MCF 10A (cell line): ENCODE data around the gene MTMR3. TPM values are rescaled to one million over a fixed set of nuclear protein-coding genes. Genes with fewer than 3 reads are reported as not detected.

ENCODE experiments used
- BruUV-seq: library from RNA; stranded (reverse); fragments of 400-500 nt; replicated peaks from 2 replicates; lab custom pipeline; 2021; lab: Mats Ljungman, UMichigan
- CTCF ChIA-PET: fragments of 300-600 bp; sonication (Branson Sonifier 250); formaldehyde crosslinking; extraction: SDS; loops from one replicate; lab custom pipeline; 2021; ENCODE audit warnings: antibody characterized with exemption, inconsistent platforms; lab: Yijun Ruan, JAX
- POLR2A ChIA-PET: fragments of 300-600, 350-650 bp; sonication (Branson Sonifier 250); formaldehyde crosslinking; extraction: SDS; loops from one replicate; lab custom pipeline; 2020; ENCODE audit warnings: antibody characterized with exemption, inconsistent platforms; lab: Yijun Ruan, JAX
- DNase-seq: peaks from one replicate; pipeline ENCODE4 v3.0.0-alpha.2; 2018; ENCODE audit not compliant: unreplicated experiment
- H3K27ac Mint-ChIP-seq: one replicate; pipeline ENCODE4 v1.8.0; 2022; ENCODE audit warnings: mild to moderate bottlenecking, low read depth, mixed read lengths; ENCODE audit not compliant: unreplicated experiment
- H3K27me3 Mint-ChIP-seq: one replicate; pipeline ENCODE4 v1.8.0; 2022; ENCODE audit warnings: mixed read lengths; ENCODE audit not compliant: insufficient read depth, unreplicated experiment
- H3K36me3 Mint-ChIP-seq: one replicate; pipeline ENCODE4 v1.8.0; 2022; ENCODE audit warnings: mild to moderate bottlenecking, moderate library complexity, mixed read lengths; ENCODE audit not compliant: insufficient read depth, unreplicated experiment
- H3K4me1 Mint-ChIP-seq: one replicate; pipeline ENCODE4 v1.8.0; 2022; ENCODE audit warnings: mixed read lengths; ENCODE audit not compliant: insufficient read depth, unreplicated experiment
- H3K4me3 Mint-ChIP-seq: one replicate; pipeline ENCODE4 v1.8.0; 2022; ENCODE audit warnings: mild to moderate bottlenecking, moderate library complexity, mixed read lengths; ENCODE audit not compliant: unreplicated experiment
- H3K9me3 Mint-ChIP-seq: one replicate; pipeline ENCODE4 v1.8.0; 2022; ENCODE audit warnings: mixed read lengths; ENCODE audit not compliant: unreplicated experiment
- intact Hi-C: fragments of 100-400 bp; cut with micrococcal nuclease; formaldehyde crosslinking; loops from 2 replicates; pipeline ENCODE4 v1.14.1; 2022
- total RNA-seq: library from RNA; stranded (reverse); gene quantifications from 2 replicates; pipeline ENCODE4 v1.2.3, GENCODE V29; 2022
- TF ChIP-seq, protein P1 (sequence below): fragments of 200-600 bp; IDR thresholded peaks from one replicate; pipeline ENCODE4 v1.8.0; 2022; ENCODE audit warnings: antibody characterized with exemption, mild to moderate bottlenecking; ENCODE audit not compliant: unreplicated experiment

MTMR3 gene
- total RNA-seq, 1 experiment from 2014 or later: 34.4 TPM

DNA sequence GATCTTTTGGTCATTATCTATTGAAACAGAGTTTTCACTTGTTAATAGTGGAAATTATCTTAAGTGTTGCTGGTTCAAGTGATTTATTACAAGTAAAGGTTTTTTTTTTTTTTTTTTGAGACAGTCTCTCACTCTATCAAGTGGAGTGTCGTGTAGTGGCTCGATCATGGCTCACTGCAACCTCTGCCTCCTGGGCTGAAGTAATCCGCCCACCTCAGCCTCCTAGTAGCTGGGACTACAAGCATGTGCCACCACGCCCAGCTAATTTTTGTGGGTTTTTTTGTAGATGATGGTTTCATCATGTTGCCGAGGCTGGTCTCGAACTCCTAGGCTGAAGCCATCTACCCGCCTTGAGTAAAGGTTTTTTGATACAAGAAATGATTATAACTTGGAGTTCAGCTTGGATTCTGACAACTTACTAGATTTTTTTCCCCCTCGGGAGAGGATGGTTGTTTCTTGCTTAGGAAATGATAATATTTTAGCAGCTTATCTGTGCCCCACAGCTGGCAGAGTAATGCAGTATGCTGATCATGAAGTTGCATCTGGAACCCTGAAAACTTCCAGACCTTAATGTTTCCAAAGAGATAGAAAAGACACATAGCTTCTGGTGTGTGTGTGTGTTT, 68.9 kb downstream of the MTMR3 start:
- BruUV-seq: no TSS peak
- POLR2A ChIA-PET: no interaction called here

DNA sequence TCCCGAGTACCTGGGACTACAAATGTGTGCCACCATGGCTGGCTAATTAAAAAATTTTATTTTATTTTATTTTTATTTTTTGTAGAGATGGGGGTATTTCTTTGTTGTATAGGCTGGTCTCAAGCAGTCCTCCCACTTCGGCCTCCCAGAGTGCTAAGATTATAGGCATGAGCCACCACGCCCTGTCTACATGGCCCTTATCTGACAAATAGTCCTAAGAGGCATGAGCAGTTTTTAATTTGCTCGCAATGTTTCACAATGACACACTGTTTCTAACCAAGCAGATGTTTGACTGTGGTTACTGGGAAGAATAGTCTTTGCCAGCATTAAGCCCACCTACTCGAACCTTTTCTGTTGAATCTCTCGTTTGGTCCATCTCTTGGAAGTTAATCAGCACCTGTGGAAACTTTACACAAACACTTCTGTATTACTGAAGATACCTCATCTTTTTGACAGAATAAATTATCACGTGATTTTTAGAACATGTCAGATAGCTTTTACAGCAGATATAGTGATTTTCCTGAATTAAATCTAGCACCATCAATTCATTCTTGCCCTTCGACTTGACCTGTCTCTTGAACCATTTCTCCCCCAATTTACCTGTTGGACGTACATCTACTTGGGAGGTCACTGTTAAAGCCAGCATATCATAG, 71.4 kb downstream of the MTMR3 start:
- H3K4me1 Mint-ChIP-seq: peaks cover 6% of the 10 kb centered on the region
- no peaks in the 10 kb centered on the region for H3K9me3 Mint-ChIP-seq
- DNase-seq: no peak
- ChIA-PET CTCF (interaction anchor here (0.6 to 0.7 kb wide), 2 partner anchors 40 to 112 kb away, joined by 3 to 6 read pairs; no protein-coding TSS in a partner anchor), POLR2A (interaction anchor here (1.1 kb wide), 1 partner anchor 20 kb away, joined by 3 read pairs; no protein-coding TSS in a partner anchor)
- H3K27me3 Mint-ChIP-seq: no peaks in the 10 kb centered on the region
- BruUV-seq: no TSS peak
- TF ChIP-seq, protein P1, sequence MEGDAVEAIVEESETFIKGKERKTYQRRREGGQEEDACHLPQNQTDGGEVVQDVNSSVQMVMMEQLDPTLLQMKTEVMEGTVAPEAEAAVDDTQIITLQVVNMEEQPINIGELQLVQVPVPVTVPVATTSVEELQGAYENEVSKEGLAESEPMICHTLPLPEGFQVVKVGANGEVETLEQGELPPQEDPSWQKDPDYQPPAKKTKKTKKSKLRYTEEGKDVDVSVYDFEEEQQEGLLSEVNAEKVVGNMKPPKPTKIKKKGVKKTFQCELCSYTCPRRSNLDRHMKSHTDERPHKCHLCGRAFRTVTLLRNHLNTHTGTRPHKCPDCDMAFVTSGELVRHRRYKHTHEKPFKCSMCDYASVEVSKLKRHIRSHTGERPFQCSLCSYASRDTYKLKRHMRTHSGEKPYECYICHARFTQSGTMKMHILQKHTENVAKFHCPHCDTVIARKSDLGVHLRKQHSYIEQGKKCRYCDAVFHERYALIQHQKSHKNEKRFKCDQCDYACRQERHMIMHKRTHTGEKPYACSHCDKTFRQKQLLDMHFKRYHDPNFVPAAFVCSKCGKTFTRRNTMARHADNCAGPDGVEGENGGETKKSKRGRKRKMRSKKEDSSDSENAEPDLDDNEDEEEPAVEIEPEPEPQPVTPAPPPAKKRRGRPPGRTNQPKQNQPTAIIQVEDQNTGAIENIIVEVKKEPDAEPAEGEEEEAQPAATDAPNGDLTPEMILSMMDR: no peak
- no peak overlapping the region for H3K4me3 Mint-ChIP-seq
- intact Hi-C loops: no loop called here
- H3K36me3 Mint-ChIP-seq: no peaks in the 10 kb centered on the region
- no peak overlapping the region for H3K27ac Mint-ChIP-seq

More for the DNA sequence above, 68.9 kb downstream of the MTMR3 start:
- CTCF ChIA-PET: no interaction called here
- no peaks in the 10 kb centered on the region for H3K27me3 Mint-ChIP-seq
- H3K4me1 Mint-ChIP-seq: peaks cover 18% of the 10 kb centered on the region
- intact Hi-C loops: no loop called here
- TF ChIP-seq, protein P1: no peak
- H3K27ac Mint-ChIP-seq: no peak overlapping the region
- H3K4me3 Mint-ChIP-seq: no peak overlapping the region
- H3K36me3 Mint-ChIP-seq: no peaks in the 10 kb centered on the region
- DNase-seq: peak; percentile 20
- no peaks in the 10 kb centered on the region for H3K9me3 Mint-ChIP-seq

DNA sequence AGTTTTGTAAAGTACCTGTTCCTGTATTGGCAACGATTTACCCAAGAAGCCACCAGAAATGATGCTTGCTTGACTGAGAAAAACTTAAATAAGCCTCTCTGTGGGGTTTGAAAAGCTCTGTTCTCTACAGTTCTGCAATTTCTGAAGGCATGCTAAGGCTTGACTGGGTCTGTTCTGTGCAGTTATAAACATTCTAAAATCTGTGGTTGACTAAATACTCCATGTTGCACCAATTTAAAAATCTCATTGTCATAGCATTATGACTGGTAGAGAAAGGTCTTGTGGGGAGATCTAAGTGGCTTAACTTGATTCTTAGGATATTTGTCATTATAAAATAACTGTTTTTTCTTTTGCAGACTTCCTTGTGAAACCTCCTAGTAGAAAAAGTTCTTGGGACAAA, 73.7 kb downstream of the MTMR3 start:
- Mint-ChIP-seq H3K27ac (no peak overlapping the region), H3K36me3 (no peaks in the 10 kb centered on the region), H3K4me1 (peaks cover 5% of the 10 kb centered on the region), H3K9me3 (no peaks in the 10 kb centered on the region), H3K4me3 (no peak overlapping the region), H3K27me3 (no peaks in the 10 kb centered on the region)
- intact Hi-C loops: no loop called here
- no TSS peak for BruUV-seq
- ChIA-PET CTCF (no interaction called here), POLR2A (interaction anchor here (1.3 to 1.8 kb wide), 3 partner anchors 8 to 26 kb away, joined by 4 read pairs; no protein-coding TSS in a partner anchor)
- no peak for DNase-seq
- TF ChIP-seq, protein P1: no peak

DNA sequence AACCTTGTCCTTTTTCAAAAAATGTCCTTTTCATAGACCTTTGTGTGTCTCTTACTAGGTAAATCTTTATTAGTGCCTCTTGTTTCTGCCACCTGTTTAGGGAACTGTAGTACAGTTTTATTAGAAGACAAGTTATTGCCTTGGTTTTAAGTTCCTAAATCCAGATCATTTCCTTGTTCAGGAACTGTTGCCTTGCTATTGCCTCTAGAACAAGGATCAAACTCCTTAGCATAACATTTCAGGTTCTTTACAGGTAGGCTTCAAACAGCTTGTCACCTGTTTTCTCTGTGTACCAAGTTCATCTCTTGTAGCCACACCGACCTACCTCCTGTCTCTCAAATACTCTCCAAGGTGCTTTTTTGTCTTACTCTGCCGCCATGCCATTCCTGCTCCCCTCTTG, 75.2 kb downstream of the MTMR3 start:
- H3K4me1 Mint-ChIP-seq: no peaks in the 10 kb centered on the region
- DNase-seq: no peak
- H3K27me3 Mint-ChIP-seq: no peaks in the 10 kb centered on the region
- no peaks in the 10 kb centered on the region for H3K36me3 Mint-ChIP-seq
- no peak overlapping the region for H3K4me3 Mint-ChIP-seq
- H3K27ac Mint-ChIP-seq: no peak overlapping the region
- TF ChIP-seq, protein P1: no peak
- BruUV-seq: no TSS peak
- no peaks in the 10 kb centered on the region for H3K9me3 Mint-ChIP-seq
- intact Hi-C loops: no loop called here
- ChIA-PET CTCF (interaction anchor here (0.6 kb wide), 1 partner anchor 37 kb away, joined by 3 read pairs; no protein-coding TSS in a partner anchor), POLR2A (no interaction called here)
